Stomach (tissue), 9 donors: ENCODE measurements around the gene BPIFA1. TPM values are rescaled to one million over a fixed set of nuclear protein-coding genes. Genes with fewer than 3 reads are reported as not detected.

ENCODE experiments used
- DNase-seq, 2 donors: peaks; one replicate each; pipeline versions ENCODE4 v3.0.0 to v3.0.0-alpha.2; 2013 to 2019
- H3K27ac ChIP-seq, 5 donors: fragments of 200-600 bp in 4 of 5; sonication (generic) in 4 of 5; one replicate each; pipeline ENCODE4 v1.5.1; 2013 to 2019; ENCODE audit warnings: mild to moderate bottlenecking in 1 of 5, moderate library complexity in 1 of 5
- H3K27me3 ChIP-seq, 3 donors: fragments of 200-600 bp; sonication (generic); one replicate each; pipeline ENCODE4 v1.5.1; 2017 to 2019; ENCODE audit warnings: mixed run types in 1 of 3
- H3K36me3 ChIP-seq, 4 donors: fragments of 200-600 bp; sonication (generic); 1 replicate in 3 of 4; 2 replicates in 1 of 4; pipeline ENCODE4 v1.5.1; 2016 to 2019
- H3K4me1 ChIP-seq, 4 donors: fragments of 200-600 bp; sonication (generic); one replicate each; pipeline ENCODE4 v1.5.1; 2016 to 2019
- H3K4me3 ChIP-seq, 4 donors: fragments of 200-600 bp; sonication (generic) in 3 of 4; one replicate each; pipeline ENCODE4 v1.5.1; 2016 to 2019; ENCODE audit warnings: mild to moderate bottlenecking in 1 of 4
- H3K9me3 ChIP-seq, 4 donors: fragments of 200-600 bp; sonication (generic); one replicate each; pipeline ENCODE4 v1.5.1; 2016 to 2019
- CTCF ChIP-seq, 7 experiments: fragments of 450-650 bp in 4 of 7; fragments of 200-600 bp in 3 of 7; sonication (generic) in 3 of 7; IDR thresholded peaks; one replicate each; pipeline ENCODE4 v1.5.1; 2016 to 2019; ENCODE audit warnings: antibody characterized with exemption in 7 of 7, control low read depth in 2 of 7, mild to moderate bottlenecking in 1 of 7
- EP300 ChIP-seq: sonication (generic); formaldehyde crosslinking; IDR thresholded peaks from one replicate; pipeline ENCODE4 v1.6.1; 2017; ENCODE audit warnings: antibody characterized with exemption
- POLR2A ChIP-seq, 4 donors: fragments of 450-650 bp; IDR thresholded peaks; one replicate each; pipeline ENCODE4 v1.6.1; 2016; ENCODE audit warnings: antibody characterized with exemption in 4 of 4, control low read depth in 2 of 4, mild to moderate bottlenecking in 1 of 4, moderate library complexity in 1 of 4
- POLR2AphosphoS5 ChIP-seq, 3 donors: sonication (generic); formaldehyde crosslinking; IDR thresholded peaks; one replicate each; pipeline ENCODE4 v1.6.1; 2016; ENCODE audit warnings: antibody characterized with exemption in 3 of 3
- WGBS, 5 donors: extraction: QIAGEN DNeasy Blood & Tissue Kit in 3 of 5; methylation state at CpG; one replicate each; pipeline versions ENCODE4 v1.1.5 to v1.1.7; 2013 to 2018; 5-methylcytosine and 5-hydroxymethylcytosine counted together
- intact Hi-C: fragments of 100-400 bp; cut with DNase I; formaldehyde crosslinking; loops from one replicate; pipeline ENCODE4 v1.15.1; 2023; ENCODE audit warnings: low total_unique reads
- polyA plus RNA-seq, 3 donors: library from polyadenylated mRNA; stranded (reverse); fragments of 200-250 nt; gene quantifications; one replicate each; pipeline ENCODE4 v1.2.3, GENCODE V29; 2013
- total RNA-seq, 5 donors: library from RNA; depleted of rRNA; stranded (reverse); fragments of >200 nt; gene quantifications; one replicate each; pipeline versions ENCODE4 v1.1.0 to v1.2.3, GENCODE V29; 2014 to 2016
- donor health status: healthy with polysubstance abuse.
- donor health status: Bipolar disorder and iron deficiency.
- donor health status: healthy.

The BPIFA1 gene
- total and polyA plus RNA-seq, 8 donors, result 0.72 TPM; not detected in 7

GRCh38 chr20:33277471-33278441 is 42.0 kb downstream of the BPIFA1 start:
- WGBS, 5 donors, result 24 to 39% (median 30%) methylated on average over 13 of the region's 13 CpGs
- H3K36me3 ChIP-seq, result no peaks in the 10 kb centered on the region
- peak; percentile 73 to 89 for DNase-seq
- intact Hi-C loops, result no loop called here
- H3K4me1 ChIP-seq, result peaks cover 8 to 19% (median 10%) of the 10 kb centered on the region in 4 donors
- no peak overlapping the region for H3K4me3 ChIP-seq
- no peaks in the 10 kb centered on the region for H3K9me3 ChIP-seq
- TF ChIP-seq POLR2AphosphoS5 (IDR thresholded peaks at IDR 0.05), result peak in 1 of 3 donors; percentile 59
- no peak for TF ChIP-seq CTCF (IDR thresholded peaks at IDR 0.05)
- H3K27me3 ChIP-seq, result peaks cover 0 to 44% (median 0%) of the 10 kb centered on the region in 3 donors
- peak overlapping the region; percentile 4 to 85 (median 79) for H3K27ac ChIP-seq

- peak overlapping the region; percentile 6 to 79 (median 44) for H3K27ac ChIP-seq
- TF ChIP-seq POLR2AphosphoS5 (IDR thresholded peaks at IDR 0.05), result no peak
- TF ChIP-seq POLR2A (IDR thresholded peaks at IDR 0.05), result no peak
- no peak for TF ChIP-seq CTCF (IDR thresholded peaks at IDR 0.05)
- TF ChIP-seq EP300, result no peak
- WGBS, 5 donors, result 54 to 73% (median 64%) methylated on average over 3 of the region's 3 CpGs
- intact Hi-C loops, result no loop called here
- H3K36me3 ChIP-seq, result no peaks in the 10 kb centered on the region
- peaks cover 8 to 17% (median 12%) of the 10 kb centered on the region in 4 donors for H3K4me1 ChIP-seq
- DNase-seq, result no peak
- H3K4me3 ChIP-seq, result no peak overlapping the region
- peaks cover 0 to 53% (median 0%) of the 10 kb centered on the region in 3 donors for H3K27me3 ChIP-seq
- H3K9me3 ChIP-seq, result no peaks in the 10 kb centered on the region
Observed at GRCh38 chr20:33278700-33279099, 42.9 kb downstream of the BPIFA1 start.

GRCh38 chr20:33279261-33279910 is 43.6 kb downstream of the BPIFA1 start:
- TF ChIP-seq CTCF (IDR thresholded peaks at IDR 0.05) (no peak), POLR2AphosphoS5 (IDR thresholded peaks at IDR 0.05) (no peak), POLR2A (IDR thresholded peaks at IDR 0.05) (no peak), EP300 (no peak)
- WGBS, 5 donors, result 64 to 85% (median 76%) methylated on average over 6 of the region's 6 CpGs
- Histone ChIP-seq H3K9me3 (no peaks in the 10 kb centered on the region), H3K36me3 (no peaks in the 10 kb centered on the region), H3K27me3 (peaks cover 0 to 58% (median 0%) of the 10 kb centered on the region in 3 donors), H3K4me3 (no peak overlapping the region), H3K4me1 (peaks cover 8 to 17% (median 11%) of the 10 kb centered on the region in 4 donors), H3K27ac (peak overlapping the region in 3 of 5 donors; percentile 44 to 79 (median 79))
- DNase-seq, result no peak
- intact Hi-C loops, result no loop called here

- peaks cover 8 to 17% (median 11%) of the 10 kb centered on the region in 4 donors for H3K4me1 ChIP-seq
- intact Hi-C loops, result no loop called here
- TF ChIP-seq EP300, result no peak
- TF ChIP-seq POLR2A (IDR thresholded peaks at IDR 0.05), result no peak
- TF ChIP-seq POLR2AphosphoS5 (IDR thresholded peaks at IDR 0.05), result no peak
- TF ChIP-seq CTCF (IDR thresholded peaks at IDR 0.05), result no peak
- H3K4me3 ChIP-seq, result no peak overlapping the region
- no peaks in the 10 kb centered on the region for H3K36me3 ChIP-seq
- no peak for DNase-seq
- H3K9me3 ChIP-seq, result no peaks in the 10 kb centered on the region
- peaks cover 0 to 61% (median 0%) of the 10 kb centered on the region in 3 donors for H3K27me3 ChIP-seq
- no peak overlapping the region for H3K27ac ChIP-seq
- 59 to 82% (median 67%) methylated on average over 8 to 9 of the region's 9 CpGs for WGBS, 5 donors
Observed at GRCh38 chr20:33280000-33280680, 44.3 kb downstream of the BPIFA1 start.
